ENCODE data around the gene SLCO2A1.

The SLCO2A1 gene

GRCh38 chr3:133932009-133932408, 97.7 kb downstream of the SLCO2A1 start:
- no peak for DNase-seq (ENCODE audit: low spot score)

- DNase-seq (ENCODE audit: low spot score) = no peak
Measured at GRCh38 chr3:133931084-133931483, 98.6 kb downstream of the SLCO2A1 start.

GRCh38 chr3:133930341-133930933, 99.3 kb downstream of the SLCO2A1 start:
- no peak for DNase-seq (ENCODE audit: low spot score)

DNA sequence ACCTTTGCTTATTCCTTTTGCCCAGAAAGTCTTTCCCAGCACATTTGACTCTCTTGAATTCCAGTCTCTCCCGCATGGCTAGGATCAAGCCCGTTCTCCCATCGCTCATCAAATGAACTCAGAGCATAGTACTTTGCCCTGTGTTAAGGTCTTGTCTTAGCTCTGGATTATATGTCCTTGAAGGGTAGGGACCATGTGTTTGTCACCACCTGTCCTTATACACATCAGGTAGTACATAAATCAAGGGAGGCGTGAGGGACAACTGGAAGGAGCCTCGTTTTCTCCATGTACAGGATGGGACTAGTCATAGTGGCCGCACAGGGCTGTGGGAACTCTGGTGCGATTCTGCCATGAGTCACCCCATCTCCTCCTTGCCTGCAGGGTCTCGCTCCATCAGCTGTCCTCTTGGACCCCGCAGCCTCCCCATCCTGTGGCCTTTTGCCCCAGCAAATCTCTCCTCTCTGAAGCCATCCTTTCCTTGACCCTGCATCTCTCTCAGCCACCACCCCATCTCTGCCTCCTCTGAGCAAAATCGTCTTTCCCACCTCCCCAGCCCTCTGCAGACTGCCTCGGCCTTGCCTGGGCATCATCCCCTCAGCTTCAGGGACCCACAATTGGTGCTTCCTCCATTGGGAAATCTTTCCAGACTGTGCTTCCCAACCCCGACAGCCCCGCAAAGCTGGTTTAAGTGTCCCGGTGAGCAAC, 100.7 kb downstream of the SLCO2A1 start:
- DNase-seq (ENCODE audit: low spot score) = no peak

DNA sequence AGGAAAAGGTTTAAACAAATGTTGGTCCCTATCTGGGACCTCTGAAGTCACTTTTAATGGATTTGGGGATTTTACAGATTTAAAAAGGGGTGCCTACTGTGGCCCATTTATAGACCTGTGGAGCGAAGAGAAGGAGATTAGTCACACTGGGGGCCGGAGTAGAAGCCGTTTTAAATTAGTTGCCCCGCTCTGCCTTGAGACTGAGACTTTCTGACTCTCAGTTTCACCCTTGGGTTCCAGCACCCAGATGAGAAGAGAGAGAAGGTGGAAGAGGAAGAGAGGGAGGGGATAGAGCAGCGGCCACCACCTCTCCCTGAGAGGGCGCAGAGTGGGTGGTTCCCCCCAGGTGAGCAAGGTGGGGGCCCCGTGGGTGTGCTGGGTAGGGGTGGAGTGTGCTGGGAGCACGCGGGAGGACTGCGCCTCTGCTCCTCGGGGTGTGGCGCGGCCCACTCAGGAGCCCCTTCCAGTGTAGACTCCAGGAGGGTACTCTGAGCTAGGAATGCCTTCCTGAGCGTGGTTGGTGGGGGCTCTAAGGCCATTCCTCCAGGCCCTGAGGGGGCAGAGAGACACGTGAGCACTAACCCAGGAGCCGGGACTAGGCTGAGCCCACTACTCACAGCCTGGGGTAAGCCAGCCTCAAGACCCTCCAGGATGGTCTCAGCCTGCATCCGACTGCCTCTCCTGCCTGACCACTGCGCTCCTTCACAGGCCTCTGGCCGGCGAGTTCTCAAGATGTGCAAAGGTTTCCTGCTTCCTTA, 101.4 kb downstream of the SLCO2A1 start:
- no peak for DNase-seq (ENCODE audit: low spot score)

GRCh38 chr3:133927540-133928066, 102.1 kb downstream of the SLCO2A1 start:
- DNase-seq (ENCODE audit: low spot score) = peak; percentile 65

GRCh38 chr3:133926736-133927539, 102.8 kb downstream of the SLCO2A1 start:
- no peak for DNase-seq (ENCODE audit: low spot score)

DNA sequence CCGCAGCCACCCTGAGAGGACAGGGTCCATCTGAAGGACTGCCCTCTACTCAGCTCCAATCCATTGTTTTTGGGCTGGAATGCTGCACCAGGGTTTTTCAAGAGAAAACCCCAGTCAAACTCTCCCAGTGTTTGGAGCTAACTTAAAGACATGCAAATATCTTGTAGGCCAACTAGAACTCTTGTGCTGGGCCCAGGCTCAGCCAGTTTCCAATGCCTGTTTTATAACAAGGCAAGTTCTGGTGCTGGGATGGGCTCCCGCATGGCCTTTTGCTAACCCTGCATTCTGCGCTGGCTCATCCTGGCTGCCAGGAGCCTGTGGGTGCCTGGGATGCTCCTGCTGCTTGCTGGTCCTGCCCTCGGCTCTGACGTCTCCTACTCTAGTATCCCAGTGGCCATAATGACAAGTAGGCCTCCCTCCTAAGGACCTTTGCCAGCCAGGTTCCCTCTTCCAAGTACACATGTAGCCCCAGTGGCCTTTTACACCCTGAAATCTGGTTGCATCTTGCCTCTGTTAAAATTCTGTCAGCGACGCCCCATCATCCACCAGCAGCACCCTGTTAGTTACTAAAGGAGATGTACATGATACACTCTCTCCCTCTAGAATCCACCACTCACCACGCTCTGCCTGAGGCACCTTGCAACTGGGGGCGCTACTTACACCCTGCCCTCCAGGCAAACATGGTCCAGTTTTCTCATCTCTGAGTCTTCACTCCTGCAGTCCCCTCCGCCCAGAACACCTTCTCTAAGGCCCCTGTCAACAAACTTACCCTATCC, 103.6 kb downstream of the SLCO2A1 start:
- DNase-seq (ENCODE audit: low spot score) = no peak

DNA sequence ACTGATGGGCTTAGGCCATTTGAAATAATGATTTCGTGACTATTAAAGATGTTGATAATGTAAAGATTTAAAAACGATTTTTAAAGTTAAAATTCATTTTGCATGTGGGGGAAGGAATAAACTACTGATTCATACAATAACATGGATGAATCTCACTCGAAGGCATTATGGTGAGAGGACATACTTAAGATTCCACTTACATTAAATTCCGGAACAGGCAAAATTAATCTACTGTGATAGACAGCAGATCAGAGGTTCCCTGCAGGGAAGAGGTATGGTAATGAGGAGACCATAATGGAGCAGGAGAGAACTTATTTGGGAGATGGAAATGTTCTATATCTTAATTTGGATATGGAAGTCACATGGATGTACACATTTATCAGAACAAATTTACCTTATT, 105.7 kb downstream of the SLCO2A1 start:
- DNase-seq (ENCODE audit: low spot score) = no peak

- DNase-seq (ENCODE audit: low spot score) = no peak
Measured at GRCh38 chr3:133921592-133921991, 108.1 kb downstream of the SLCO2A1 start.

DNA sequence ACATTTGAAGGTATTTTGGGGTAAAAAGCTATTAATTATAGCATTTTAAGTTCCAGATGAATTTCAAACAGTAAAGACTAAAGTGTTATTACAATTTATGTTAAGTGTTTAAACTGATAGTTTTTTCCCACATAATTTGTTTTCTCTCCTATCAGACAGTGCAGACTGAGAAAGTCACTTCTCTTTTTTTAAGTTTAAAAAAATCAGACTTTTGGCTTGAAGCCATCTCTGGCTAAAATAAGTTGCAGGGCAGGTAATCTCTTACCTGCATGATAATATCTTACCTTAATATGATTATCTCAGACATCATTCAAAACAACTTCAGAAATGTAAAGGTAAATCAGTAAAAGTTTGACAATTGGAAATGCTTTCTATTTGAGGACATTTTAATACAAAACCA, 112.6 kb downstream of the SLCO2A1 start:
- DNase-seq (ENCODE audit: low spot score) = no peak

DNA sequence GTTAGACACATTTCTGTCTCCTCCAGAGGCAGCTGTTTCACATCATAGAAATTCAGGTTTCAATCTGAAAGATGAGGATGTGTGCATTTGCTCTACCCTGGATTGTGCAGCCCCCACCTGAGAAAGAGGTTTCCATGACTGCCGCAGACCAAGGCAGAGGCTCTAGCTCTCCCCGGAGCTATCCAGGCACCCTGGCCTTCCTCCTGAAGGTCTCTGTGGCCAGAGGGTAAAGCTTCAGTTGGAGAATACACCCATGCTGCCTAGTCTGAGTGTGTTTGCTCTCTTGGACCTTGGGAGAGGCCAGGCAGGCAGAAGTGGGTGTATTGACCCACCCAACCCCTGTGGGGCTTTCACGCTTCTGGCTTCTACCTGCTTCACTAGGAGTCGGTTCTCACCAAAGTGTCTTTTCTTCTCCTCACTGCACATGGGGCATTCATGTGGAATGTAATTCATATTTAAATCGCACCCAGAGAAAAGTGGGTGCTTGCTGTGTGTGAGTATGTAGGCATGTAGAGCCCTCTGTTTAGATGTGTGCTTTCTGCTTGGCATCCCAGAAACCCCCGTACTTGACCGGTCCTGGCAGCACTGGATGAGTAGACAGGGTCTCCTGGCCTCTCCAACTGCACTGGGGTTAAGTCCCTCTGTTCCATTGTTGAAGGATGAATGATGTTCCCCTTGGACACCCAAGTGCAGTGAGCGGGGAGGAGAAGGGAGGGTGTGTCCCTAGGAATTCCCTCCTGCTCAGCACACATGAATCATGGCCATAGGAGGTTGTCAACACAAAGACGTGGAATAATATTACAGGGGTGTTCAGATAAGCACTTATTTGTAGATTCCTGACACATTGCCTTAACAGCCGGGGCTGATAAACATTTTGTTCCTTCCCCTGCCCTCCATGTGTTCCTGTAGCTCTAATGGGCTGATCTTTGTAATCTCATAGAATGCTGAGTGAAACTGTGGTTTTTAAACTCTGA, 113.8 kb downstream of the SLCO2A1 start:
- DNase-seq (ENCODE audit: low spot score) = no peak

GRCh38 chr3:133914839-133915600, 114.7 kb downstream of the SLCO2A1 start:
- DNase-seq (ENCODE audit: low spot score) = no peak

GRCh38 chr3:133910422-133910821, 119.3 kb downstream of the SLCO2A1 start:
- DNase-seq (ENCODE audit: low spot score) = no peak

- DNase-seq (ENCODE audit: low spot score) = no peak
Measured at GRCh38 chr3:133905376-133905775, 124.3 kb downstream of the SLCO2A1 start.

DNA sequence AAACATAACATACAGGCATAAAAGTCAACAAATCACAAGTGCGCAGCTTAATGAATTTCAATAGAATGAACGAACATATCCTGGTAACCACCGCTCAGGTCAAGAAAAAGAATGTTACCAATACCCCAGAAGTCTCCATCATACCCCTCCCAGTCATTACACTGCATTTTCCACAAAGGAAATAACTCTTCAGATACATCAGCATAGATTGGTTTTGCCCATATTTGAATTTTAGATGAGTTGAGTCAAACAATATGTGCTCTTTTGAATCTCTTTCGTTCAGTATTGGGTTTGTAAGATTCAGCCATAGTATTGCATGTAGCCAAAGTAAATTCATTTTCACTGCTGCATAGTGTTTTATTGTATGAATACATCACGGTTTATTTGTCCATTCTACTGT, 127.9 kb downstream of the SLCO2A1 start:
- no peak for DNase-seq (ENCODE audit: low spot score)

DNA sequence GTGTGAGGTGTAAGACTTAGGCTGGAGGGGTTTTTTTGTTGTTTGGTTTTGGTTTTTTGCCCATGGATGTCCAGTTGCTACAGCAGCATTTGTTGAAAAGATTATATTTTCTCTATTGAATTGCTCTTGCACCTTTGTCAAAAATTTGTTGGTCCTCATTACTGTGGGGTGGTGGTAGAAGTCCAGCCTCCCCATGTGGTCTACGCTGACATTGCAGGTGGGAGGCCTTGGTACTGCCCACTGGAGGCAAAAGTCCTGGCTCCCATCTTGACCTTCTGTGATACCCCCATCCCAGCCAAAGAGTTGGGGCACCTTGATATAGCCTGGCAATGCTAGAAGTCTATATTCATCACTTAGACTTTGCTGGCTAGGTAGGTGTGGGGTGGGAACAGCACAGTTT, 128.6 kb downstream of the SLCO2A1 start:
- DNase-seq (ENCODE audit: low spot score) = no peak

DNA sequence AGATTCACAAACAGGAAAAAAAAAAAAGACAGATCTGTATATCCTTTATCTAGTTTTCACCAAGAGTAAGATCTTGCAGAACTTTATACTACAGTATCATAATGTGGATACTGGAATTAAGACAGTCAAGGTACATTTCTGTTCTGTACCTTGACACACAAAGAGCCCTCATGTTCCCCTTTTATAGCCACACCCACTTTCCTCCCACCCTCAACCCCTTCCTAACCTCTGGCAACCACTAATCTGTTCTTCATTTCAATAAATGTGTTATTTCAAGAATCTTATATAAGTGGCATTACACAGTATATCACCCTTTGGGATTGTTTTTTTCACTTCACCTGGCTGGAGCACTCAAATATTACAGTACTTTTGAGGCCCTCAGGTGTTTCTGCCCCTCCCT, 130.4 kb downstream of the SLCO2A1 start:
- no peak for DNase-seq (ENCODE audit: low spot score)

DNA sequence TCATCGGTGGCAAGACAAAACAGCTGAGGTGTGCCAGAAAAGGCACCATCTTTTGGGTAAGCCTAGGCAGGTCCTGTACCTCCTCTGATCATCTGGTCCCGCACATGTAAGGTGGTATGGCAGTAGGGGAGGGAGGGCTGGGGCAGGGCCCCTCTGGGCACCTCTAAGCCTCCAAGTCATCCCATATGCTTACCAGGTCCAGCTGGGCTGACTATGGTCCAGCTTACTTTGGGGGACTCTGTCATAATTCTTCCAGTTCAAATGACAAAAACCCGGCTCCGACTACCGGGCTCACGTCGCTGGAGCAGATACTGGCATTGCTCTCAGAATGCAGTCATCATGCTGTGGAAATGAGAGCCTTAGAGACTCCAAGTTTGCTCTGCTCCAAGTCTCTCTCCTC, 132.2 kb downstream of the SLCO2A1 start:
- no peak for DNase-seq (ENCODE audit: low spot score)

Data from CD4-positive, alpha-beta T cell treated with Interleukin-15 for 4 hours (primary cell).